HuH-7.5 (cell line): ENCODE measurements around the gene TMEM139.
"Not testable (repeated sequence)": the region's sequence is repeated elsewhere in the genome, so short reads cannot be mapped to it uniquely, and the experiment has no call there.

Experiments
- DNase-seq: peaks from one replicate; pipeline ENCODE4 v3.0.0; 2011; ENCODE audit warnings: low spot score

TMEM139 gene

GRCh38 chr7:143259765-143260164, 25.0 kb upstream of the TMEM139 start:
- no peak for DNase-seq

DNA sequence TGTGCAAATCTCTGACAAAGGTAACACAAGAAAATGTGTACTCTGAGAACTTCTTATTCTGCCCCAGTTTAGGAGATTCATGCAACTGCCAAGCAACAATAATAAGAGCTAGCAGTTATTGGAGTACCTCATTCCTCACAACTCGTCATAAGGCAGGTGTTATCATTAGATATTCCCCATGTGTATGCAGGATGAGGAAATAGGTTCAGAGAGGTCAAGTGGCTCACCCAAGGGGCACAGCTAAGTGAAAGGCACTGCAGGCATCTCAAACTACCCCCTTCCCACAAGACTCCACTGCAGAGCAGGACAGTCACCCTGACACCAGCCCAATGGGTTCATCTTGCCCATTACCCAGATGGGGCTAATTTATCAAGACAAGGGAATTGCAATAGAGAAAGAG, 22.9 kb upstream of the TMEM139 start:
- DNase-seq = no peak

- DNase-seq = peak; percentile 63
These were observed 21.2 kb upstream of the TMEM139 start, which contains the start of gene GSTK1 for GRCh38 chr7:143263266-143264195. TSS of gene GSTK1 (plus strand) at chr7:143263441. CDS start at chr7:143263514, 73 bp downstream.

DNA sequence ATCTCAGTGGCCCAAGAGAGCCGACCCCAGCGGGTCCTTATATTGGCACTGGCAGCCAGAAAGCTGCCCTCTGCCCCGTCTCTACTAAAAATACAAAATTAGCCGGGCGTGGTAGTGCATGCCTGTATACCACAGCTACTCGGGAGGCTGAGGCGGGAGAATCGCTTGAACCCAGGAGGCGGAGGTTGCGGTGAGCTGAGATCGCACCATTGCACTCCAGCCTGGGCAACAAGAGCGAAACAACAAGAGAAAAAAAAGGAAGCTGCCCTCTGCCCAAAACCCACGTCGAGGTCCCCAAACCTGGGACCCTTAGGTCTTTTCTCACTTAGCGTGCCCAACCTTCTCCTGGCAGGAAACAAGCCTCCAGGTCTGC, 20.6 kb upstream of the TMEM139 start:
- DNase-seq = not testable (repeated sequence)

- no peak for DNase-seq
These were observed 19.6 kb upstream of the TMEM139 start for GRCh38 chr7:143265017-143265693.

GRCh38 chr7:143269251-143269650, 15.5 kb upstream of the TMEM139 start:
- DNase-seq = no peak

- DNase-seq = no peak
These were observed 13.5 kb upstream of the TMEM139 start for GRCh38 chr7:143271240-143271639.

DNA sequence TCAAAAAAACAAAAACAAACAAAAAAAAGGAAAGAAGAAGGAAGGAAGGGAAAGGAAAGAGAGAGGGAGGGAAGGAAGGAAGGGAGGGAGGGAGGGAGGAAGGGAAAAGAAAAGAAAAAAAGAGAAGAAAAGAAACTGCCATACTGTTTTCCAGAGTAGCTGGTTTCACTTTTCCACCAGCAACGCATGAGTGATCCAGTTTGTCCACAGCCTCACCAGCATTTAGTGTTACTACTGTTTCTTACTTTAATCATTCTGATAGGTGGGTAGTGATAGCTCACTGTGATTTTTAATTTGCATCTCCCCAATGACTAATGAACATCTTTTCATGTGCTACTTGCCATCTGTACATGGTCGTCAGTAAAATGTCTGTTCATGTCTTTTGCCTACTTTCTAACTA, 11.9 kb upstream of the TMEM139 start:
- no peak for DNase-seq

DNA sequence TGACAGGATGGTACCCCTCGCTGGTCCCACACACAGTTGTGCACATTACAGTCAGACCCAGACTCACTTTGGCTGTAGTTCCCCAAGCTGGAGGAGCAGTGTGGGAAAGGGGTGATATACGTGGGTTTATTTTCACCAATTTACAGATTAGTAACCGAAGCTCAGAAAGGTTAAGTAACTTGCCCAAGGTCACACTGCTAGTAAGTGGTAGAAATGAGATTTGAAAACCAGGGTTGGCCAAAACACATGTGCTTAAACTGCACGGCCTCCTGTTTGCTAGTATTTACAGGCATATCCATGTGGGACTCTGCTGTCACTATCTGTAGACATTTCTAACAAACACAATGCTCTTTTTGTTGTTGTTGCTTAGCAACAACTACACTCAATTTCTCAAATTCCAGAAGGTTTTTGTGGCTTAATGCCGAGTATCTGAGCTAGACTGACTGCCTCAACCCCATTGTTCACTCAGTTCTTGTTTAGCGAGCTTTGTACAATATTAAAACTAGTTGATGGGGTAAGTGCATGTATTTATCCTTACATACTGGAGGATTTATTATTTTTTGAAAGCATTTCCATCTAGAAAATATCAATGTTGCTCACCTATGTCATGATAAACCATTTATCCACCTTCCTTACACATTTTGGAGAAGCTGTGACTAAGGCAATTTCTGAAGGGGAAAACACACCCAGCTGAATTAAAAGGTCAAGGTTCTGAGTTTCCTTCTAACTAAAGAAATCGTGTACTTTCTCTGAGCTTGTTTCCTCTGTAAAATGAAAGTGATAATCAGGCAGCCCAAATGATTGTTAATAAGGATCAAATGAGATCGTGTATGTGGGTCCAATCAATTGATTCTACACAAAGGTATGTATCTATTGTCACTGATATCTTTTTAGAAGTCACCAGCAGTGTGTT, 5.3 kb upstream of the TMEM139 start:
- DNase-seq = no peak

GRCh38 chr7:143280160-143280559, 4.6 kb upstream of the TMEM139 start:
- DNase-seq = no peak

- DNase-seq = no peak
These were observed 4.2 kb upstream of the TMEM139 start for GRCh38 chr7:143280566-143280965.

GRCh38 chr7:143281529-143281928, 3.2 kb upstream of the TMEM139 start:
- DNase-seq = no peak

GRCh38 chr7:143282124-143282523, 2.6 kb upstream of the TMEM139 start:
- DNase-seq = no peak

DNA sequence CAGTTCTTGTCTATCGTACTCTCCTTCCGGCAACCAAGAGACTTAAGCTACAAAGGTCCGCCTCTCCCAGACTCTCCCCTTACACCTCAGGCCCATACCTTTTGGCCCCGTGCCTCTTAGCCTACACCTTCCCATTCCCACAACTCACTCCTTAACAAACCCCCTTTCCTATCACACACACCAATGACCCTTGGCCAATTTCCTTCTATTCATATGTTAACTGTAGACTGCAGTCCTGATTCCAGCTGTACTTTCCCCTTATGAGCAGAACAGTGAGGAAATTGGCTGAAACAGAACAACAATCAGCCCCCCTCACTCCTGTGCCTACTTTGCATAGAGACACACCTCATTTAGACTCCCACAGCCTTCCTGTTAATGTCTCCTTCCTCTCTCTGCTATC, 1.4 kb upstream of the TMEM139 start:
- DNase-seq = no peak

GRCh38 chr7:143285470-143285778, 666 bp downstream of the TMEM139 start:
- DNase-seq = no peak

DNA sequence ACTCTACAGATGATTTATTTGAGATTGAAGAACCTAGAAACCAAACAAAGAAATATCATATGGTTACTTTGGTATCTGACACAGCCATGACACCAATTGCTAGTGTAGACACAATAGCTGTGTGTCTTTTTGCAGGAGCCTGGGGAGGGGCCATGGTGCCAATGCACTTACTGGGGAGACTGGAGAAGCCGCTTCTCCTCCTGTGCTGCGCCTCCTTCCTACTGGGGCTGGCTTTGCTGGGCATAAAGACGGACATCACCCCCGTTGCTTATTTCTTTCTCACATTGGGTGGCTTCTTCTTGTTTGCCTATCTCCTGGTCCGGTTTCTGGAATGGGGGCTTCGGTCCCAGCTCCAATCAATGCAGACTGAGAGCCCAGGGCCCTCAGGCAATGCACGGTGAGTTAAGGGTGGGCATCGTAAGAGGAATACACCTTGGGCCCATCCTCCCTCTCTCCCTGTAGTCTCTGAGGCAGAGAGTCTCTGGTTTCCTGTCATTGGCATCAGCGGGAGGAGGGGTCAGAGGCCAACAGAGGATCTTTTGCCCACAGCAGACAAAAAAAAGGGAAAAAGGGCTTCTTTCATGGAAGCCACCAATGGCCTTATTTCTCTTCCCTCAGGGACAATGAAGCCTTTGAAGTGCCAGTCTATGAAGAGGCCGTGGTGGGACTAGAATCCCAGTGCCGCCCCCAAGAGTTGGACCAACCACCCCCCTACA, 1.2 kb downstream of the TMEM139 start:
- no peak for DNase-seq

DNA sequence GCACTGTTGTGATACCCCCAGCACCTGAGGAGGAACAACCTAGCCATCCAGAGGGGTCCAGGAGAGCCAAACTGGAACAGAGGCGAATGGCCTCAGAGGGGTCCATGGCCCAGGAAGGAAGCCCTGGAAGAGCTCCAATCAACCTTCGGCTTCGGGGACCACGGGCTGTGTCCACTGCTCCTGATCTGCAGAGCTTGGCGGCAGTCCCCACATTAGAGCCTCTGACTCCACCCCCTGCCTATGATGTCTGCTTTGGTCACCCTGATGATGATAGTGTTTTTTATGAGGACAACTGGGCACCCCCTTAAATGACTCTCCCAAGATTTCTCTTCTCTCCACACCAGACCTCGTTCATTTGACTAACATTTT, 1.7 kb downstream of the TMEM139 start:
- DNase-seq = no peak

GRCh38 chr7:143287339-143287934, 2.7 kb downstream of the TMEM139 start:
- DNase-seq = no peak

DNA sequence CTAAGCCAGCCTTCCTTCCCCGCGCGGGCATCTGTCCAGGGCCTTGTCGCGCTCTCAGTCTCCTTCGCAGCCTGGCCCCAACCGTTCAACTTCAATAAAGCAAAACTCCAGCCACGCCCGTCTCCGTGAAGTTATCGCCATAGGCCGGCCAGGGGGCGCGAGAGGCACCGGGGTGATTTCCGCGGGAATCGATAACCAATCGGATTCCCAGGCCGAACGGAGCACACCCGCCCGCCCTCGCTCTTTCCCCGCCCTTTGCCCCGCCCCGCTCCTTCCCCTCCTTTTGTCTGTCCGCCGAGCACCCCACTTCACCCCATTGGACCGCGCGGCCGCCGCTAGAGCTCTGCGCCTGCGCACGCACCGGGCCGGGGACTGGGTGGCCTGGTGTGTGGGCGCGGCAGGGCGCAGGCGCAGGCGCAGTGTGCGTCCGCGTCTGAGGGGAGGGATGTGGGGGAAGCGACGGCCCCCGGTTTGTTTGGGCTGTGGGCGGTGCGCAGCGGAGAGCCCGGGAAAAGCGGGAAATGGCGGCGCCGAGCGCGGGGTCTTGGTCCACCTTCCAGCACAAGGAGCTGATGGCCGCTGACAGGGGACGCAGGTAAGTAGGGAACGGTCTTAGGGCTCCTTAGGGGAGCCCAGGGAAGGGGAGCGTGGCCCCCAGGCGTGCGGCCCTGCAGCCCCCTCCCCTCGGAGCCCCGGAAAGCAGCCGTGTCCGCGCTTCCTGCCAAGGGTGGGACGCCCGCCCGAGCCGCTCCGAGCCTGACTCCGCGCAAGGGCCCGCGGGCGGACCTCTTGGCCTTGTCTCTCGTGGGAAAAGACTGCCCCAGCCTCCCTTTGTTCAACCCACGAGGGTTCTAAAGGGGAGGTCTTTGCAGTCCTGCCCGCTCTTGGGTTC, 3.4 kb downstream of the TMEM139 start, which contains the start of gene CASP2:
Gene CASP2 (plus strand): TSS at position 417 of the 892 bp plus-strand sequence. CDS start 105 bp downstream, at position 522.
- DNase-seq = peak; percentile 98

GRCh38 chr7:143288836-143289235, 4.1 kb downstream of the TMEM139 start:
- DNase-seq = no peak
